Loucy (cell line): Measurements from ENCODE around the gene ULK1.

Source experiments
- H2AFZ ChIP-seq: fragments of 200-600 bp; sonication (generic); 2 replicates; pipeline ENCODE4 v1.6.0; 2016; ENCODE audit warnings: antibody characterized with exemption, mild to moderate bottlenecking, low read length, moderate library complexity
- H3F3A ChIP-seq: fragments of 200-600 bp; 2 replicates; pipeline ENCODE4 v1.6.0; 2016; ENCODE audit warnings: antibody characterized with exemption, low read depth, mild to moderate bottlenecking
- H3K27me3 ChIP-seq: fragments of 200-600 bp; sonication (generic); 2 replicates; pipeline ENCODE4 v1.6.1; 2014; ENCODE audit warnings: low read length, mild to moderate bottlenecking; ENCODE audit not compliant: insufficient read depth, poor library complexity, severe bottlenecking
- H3K36me3 ChIP-seq: fragments of 200-600 bp; sonication (generic); 2 replicates; pipeline ENCODE4 v1.6.1; 2016; ENCODE audit warnings: low read length; ENCODE audit not compliant: insufficient read depth
- H3K4me1 ChIP-seq: fragments of 200-600 bp; sonication (generic); 2 replicates; pipeline ENCODE4 v1.5.1; 2014; ENCODE audit warnings: low read length, mild to moderate bottlenecking; ENCODE audit not compliant: insufficient read depth, poor library complexity, severe bottlenecking
- H3K4me2 ChIP-seq: fragments of 200-600 bp; sonication (generic); 2 replicates; pipeline ENCODE4 v1.6.0; 2014; ENCODE audit warnings: antibody characterized with exemption, low read length, low read depth, mild to moderate bottlenecking; ENCODE audit not compliant: poor library complexity, severe bottlenecking
- H3K4me3 ChIP-seq: fragments of 200-600 bp; sonication (generic); 2 replicates; pipeline ENCODE4 v1.5.1; 2014; ENCODE audit warnings: low read length, mild to moderate bottlenecking, mixed read lengths; ENCODE audit not compliant: poor library complexity, severe bottlenecking
- H3K79me2 ChIP-seq: fragments of 200-600 bp; sonication (generic); 2 replicates; pipeline ENCODE4 v1.6.1; 2014; ENCODE audit warnings: low read length; ENCODE audit not compliant: insufficient read depth
- H3K9ac ChIP-seq: fragments of 200-600 bp; sonication (generic); 2 replicates; pipeline ENCODE4 v1.6.0; 2014; ENCODE audit warnings: mild to moderate bottlenecking, low read depth, low read length, moderate library complexity; ENCODE audit not compliant: poor library complexity, severe bottlenecking
- H3K9me2 ChIP-seq: fragments of 200-600 bp; sonication (generic); replicated peaks from 2 replicates; pipeline ENCODE4 v1.6.1; 2016; ENCODE audit warnings: low read depth, low read length, mixed read lengths
- H3K9me3 ChIP-seq: fragments of 200-600 bp; sonication (generic); 2 replicates; pipeline ENCODE4 v1.6.1; 2014; ENCODE audit warnings: mild to moderate bottlenecking, antibody characterized with exemption, low read length, low read depth; ENCODE audit not compliant: insufficient read depth
- H4K20me1 ChIP-seq: fragments of 200-600 bp; sonication (generic); 2 replicates; pipeline ENCODE4 v1.6.0; 2014; ENCODE audit warnings: antibody characterized with exemption, low read length, mild to moderate bottlenecking; ENCODE audit not compliant: insufficient read depth, poor library complexity, severe bottlenecking
- EZH2phosphoT487 ChIP-seq: fragments of 200-600 bp; IDR thresholded peaks from 2 replicates; pipeline ENCODE4 v1.6.1; 2018; ENCODE audit warnings: antibody characterized with exemption, mild to moderate bottlenecking, moderate library complexity, borderline replicate concordance
- TF ChIP-seq, protein P1 (sequence below): fragments of 200-600 bp; sonication (generic); conservative IDR thresholded peaks from 2 replicates; pipeline ENCODE4 v1.5.1; 2014; ENCODE audit warnings: mild to moderate bottlenecking, antibody characterized with exemption, low read length

The ULK1 gene

DNA sequence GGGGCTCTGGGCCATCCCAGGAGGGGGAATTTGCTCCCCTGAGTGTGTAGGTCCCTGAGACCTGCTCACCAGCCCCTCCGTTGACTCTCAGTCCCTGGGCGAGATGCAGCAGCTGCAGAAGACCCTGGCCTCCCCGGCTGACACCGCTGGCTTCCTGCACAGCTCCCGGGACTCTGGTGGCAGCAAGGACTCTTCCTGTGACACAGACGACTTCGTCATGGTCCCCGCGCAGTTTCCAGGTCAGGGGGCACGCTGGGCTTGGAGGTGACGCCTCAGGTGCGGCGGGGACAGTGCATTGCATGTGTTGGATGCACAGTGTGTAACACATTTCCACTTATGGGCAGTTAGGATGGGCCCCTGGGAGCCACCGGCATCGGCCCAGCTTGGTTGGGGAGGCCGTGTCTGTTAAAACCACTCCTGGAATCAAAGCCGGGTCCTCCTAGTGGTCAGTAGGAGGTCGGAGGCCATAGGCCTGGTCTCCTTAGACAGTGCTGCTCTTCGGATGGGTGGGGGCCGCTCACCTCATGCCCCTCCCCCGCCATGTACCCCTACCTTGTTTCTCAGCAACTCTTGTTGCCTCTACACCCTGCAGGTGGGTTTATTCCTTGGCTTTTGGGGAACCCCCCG lies 17.5 kb downstream of the ULK1 start:
- peaks cover 74% of the 10 kb centered on the region; the same call in 1 of the 2 replicates for H3K36me3 ChIP-seq
- TF ChIP-seq EZH2phosphoT487: no peak
- TF ChIP-seq, protein P1, sequence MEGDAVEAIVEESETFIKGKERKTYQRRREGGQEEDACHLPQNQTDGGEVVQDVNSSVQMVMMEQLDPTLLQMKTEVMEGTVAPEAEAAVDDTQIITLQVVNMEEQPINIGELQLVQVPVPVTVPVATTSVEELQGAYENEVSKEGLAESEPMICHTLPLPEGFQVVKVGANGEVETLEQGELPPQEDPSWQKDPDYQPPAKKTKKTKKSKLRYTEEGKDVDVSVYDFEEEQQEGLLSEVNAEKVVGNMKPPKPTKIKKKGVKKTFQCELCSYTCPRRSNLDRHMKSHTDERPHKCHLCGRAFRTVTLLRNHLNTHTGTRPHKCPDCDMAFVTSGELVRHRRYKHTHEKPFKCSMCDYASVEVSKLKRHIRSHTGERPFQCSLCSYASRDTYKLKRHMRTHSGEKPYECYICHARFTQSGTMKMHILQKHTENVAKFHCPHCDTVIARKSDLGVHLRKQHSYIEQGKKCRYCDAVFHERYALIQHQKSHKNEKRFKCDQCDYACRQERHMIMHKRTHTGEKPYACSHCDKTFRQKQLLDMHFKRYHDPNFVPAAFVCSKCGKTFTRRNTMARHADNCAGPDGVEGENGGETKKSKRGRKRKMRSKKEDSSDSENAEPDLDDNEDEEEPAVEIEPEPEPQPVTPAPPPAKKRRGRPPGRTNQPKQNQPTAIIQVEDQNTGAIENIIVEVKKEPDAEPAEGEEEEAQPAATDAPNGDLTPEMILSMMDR: no peak
- no peaks in the 10 kb centered on the region for H3K27me3 ChIP-seq
- no peak overlapping the region for H3K9ac ChIP-seq
- no peak overlapping the region for H3K4me3 ChIP-seq
- no peak overlapping the region for H2AFZ ChIP-seq
- no peaks in the 10 kb centered on the region for H3K9me3 ChIP-seq
- H3K4me2 ChIP-seq: no peak overlapping the region
- no peaks in the 10 kb centered on the region for H3K9me2 ChIP-seq
- no peaks in the 10 kb centered on the region for H4K20me1 ChIP-seq
- H3K79me2 ChIP-seq: no peaks in the 10 kb centered on the region
- no peaks in the 10 kb centered on the region for H3F3A ChIP-seq
- H3K4me1 ChIP-seq: no peaks in the 10 kb centered on the region

DNA sequence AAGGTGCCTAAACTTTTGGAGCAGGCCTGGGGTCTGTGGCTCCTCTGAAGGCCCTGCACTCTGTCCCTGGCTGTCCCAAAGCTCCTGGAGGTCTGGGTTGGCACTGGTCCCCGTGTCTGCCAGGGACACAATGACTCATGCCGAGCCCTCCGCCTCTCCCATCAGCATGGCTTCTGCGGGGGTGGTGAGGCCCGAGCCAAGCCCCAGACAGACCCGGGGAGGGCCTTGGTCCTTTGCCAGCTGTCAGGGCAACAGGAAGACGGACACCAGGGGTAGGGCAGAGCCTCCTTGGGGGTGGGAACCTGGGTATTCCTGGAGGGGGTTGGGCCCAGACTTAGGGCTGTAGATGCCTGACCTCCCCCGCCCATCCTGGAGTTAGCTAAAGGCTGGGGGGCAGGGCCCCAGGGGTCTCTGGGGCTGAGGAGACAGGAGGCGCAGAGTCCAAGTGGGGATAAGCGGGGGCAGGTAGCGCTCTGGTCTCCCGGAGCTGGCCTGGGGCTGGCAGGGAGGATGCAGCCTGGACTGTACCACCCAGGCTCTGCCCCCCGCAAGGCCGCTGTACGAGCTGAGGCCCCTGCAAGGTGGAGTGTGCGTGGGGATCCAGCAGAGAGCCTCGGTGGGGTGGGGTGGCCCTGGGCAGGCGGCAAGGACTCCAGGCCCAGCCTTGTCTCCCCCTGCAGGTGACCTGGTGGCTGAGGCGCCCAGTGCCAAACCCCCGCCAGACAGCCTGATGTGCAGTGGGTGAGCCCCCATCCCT lies 18.3 kb downstream of the ULK1 start:
- Histone ChIP-seq H3K36me3 (peaks cover 74% of the 10 kb centered on the region; the same call in 1 of the 2 replicates), H2AFZ (no peak overlapping the region), H3K27me3 (no peaks in the 10 kb centered on the region), H3K4me2 (no peak overlapping the region), H3K9ac (no peak overlapping the region), H3K79me2 (no peaks in the 10 kb centered on the region), H4K20me1 (no peaks in the 10 kb centered on the region), H3K9me2 (no peaks in the 10 kb centered on the region), H3K4me1 (no peaks in the 10 kb centered on the region), H3F3A (no peaks in the 10 kb centered on the region), H3K4me3 (no peak overlapping the region), H3K9me3 (no peaks in the 10 kb centered on the region)
- TF ChIP-seq, protein P1: no peak
- no peak for TF ChIP-seq EZH2phosphoT487

GRCh38 chr12:131913666-131914065 lies 19.2 kb downstream of the ULK1 start:
- no peak for TF ChIP-seq EZH2phosphoT487
- TF ChIP-seq, protein P1: no peak
- Histone ChIP-seq H3K4me2 (no peak overlapping the region), H4K20me1 (no peaks in the 10 kb centered on the region), H3F3A (no peaks in the 10 kb centered on the region), H3K4me1 (no peaks in the 10 kb centered on the region), H3K9me3 (no peaks in the 10 kb centered on the region), H3K36me3 (peaks cover 72% of the 10 kb centered on the region; the same call in 1 of the 2 replicates), H2AFZ (no peak overlapping the region), H3K9me2 (no peaks in the 10 kb centered on the region), H3K79me2 (no peaks in the 10 kb centered on the region), H3K4me3 (no peak overlapping the region), H3K27me3 (no peaks in the 10 kb centered on the region), H3K9ac (no peak overlapping the region)
